KMS-11 (cell line): Measurements from ENCODE around the gene MTX3.

Experiments
- H2AFZ ChIP-seq: fragments of 200-600 bp; sonication (generic); 2 replicates; pipeline ENCODE4 v1.6.1; 2016; ENCODE audit warnings: antibody characterized with exemption, mixed run types, low read depth
- H3K27ac ChIP-seq: fragments of 200-600 bp; sonication (generic); 2 replicates; pipeline ENCODE4 v1.6.1; 2016; ENCODE audit warnings: mild to moderate bottlenecking, mixed run types
- H3K27me3 ChIP-seq: fragments of 200-600 bp; sonication (generic); 2 replicates; pipeline ENCODE4 v1.6.1; 2017; ENCODE audit warnings: mild to moderate bottlenecking, low read depth, mixed run types, moderate library complexity; ENCODE audit not compliant: insufficient read depth
- H3K36me3 ChIP-seq: fragments of 200-600 bp; sonication (generic); 2 replicates; pipeline ENCODE4 v1.6.1; 2017; ENCODE audit warnings: mild to moderate bottlenecking, mixed run types; ENCODE audit not compliant: insufficient read depth
- H3K4me1 ChIP-seq: fragments of 200-600 bp; sonication (generic); 2 replicates; pipeline ENCODE4 v1.6.1; 2016; ENCODE audit warnings: mild to moderate bottlenecking, low read depth, mixed run types; ENCODE audit not compliant: poor library complexity, severe bottlenecking
- H3K4me2 ChIP-seq: fragments of 200-600 bp; sonication (generic); 2 replicates; pipeline ENCODE4 v1.7.0; 2016; ENCODE audit warnings: mild to moderate bottlenecking, mixed run types
- H3K4me3 ChIP-seq: fragments of 200-600 bp; sonication (generic); IDR thresholded peaks from 2 replicates; pipeline ENCODE4 v1.6.1; 2017; ENCODE audit warnings: low read depth, low read length, mixed read lengths; ENCODE audit not compliant: insufficient read depth
- H3K79me2 ChIP-seq: fragments of 200-600 bp; sonication (generic); 2 replicates; pipeline ENCODE4 v1.6.1; 2016; ENCODE audit warnings: low read depth, mixed run types; ENCODE audit not compliant: insufficient read depth
- H3K9ac ChIP-seq: fragments of 200-600 bp; sonication (generic); 2 replicates; pipeline ENCODE4 v1.6.1; 2016; ENCODE audit warnings: mild to moderate bottlenecking, mixed run types
- H4K20me1 ChIP-seq: fragments of 200-600 bp; sonication (generic); 2 replicates; pipeline ENCODE4 v1.6.1; 2016; ENCODE audit warnings: mild to moderate bottlenecking, mixed run types; ENCODE audit not compliant: insufficient read depth
- CTCF ChIP-seq: fragments of 200-600 bp; sonication (generic); conservative IDR thresholded peaks from 2 replicates; pipeline ENCODE4 v1.6.1; 2017; ENCODE audit warnings: low read depth, mild to moderate bottlenecking, antibody characterized with exemption, low read length, moderate library complexity, mixed read lengths

MTX3 gene

GRCh38 chr5:79974886-79975285 is 16.2 kb downstream of the MTX3 start:
- TF ChIP-seq CTCF, result no peak
- Histone ChIP-seq H3K4me2 (no peak overlapping the region), H3K27me3 (no peaks in the 10 kb centered on the region), H2AFZ (no peak overlapping the region), H3K27ac (no peak overlapping the region), H3K9ac (no peak overlapping the region), H3K4me3 (no peak overlapping the region), H4K20me1 (no peaks in the 10 kb centered on the region), H3K36me3 (no peaks in the 10 kb centered on the region), H3K79me2 (no peaks in the 10 kb centered on the region), H3K4me1 (peaks cover 2% of the 10 kb centered on the region)

GRCh38 chr5:79973996-79974395 is 17.1 kb downstream of the MTX3 start:
- TF ChIP-seq CTCF, result no peak
- no peaks in the 10 kb centered on the region for H4K20me1 ChIP-seq
- no peak overlapping the region for H3K27ac ChIP-seq
- no peaks in the 10 kb centered on the region for H3K27me3 ChIP-seq
- no peak overlapping the region for H3K9ac ChIP-seq
- no peaks in the 10 kb centered on the region for H3K36me3 ChIP-seq
- no peak overlapping the region for H3K4me2 ChIP-seq
- H3K79me2 ChIP-seq, result no peaks in the 10 kb centered on the region
- no peaks in the 10 kb centered on the region for H3K4me1 ChIP-seq
- no peak overlapping the region for H2AFZ ChIP-seq
- H3K4me3 ChIP-seq, result no peak overlapping the region

- Histone ChIP-seq H3K9ac (no peak overlapping the region), H3K79me2 (no peaks in the 10 kb centered on the region), H3K27ac (no peak overlapping the region), H3K36me3 (no peaks in the 10 kb centered on the region), H3K27me3 (no peaks in the 10 kb centered on the region), H2AFZ (no peak overlapping the region), H3K4me1 (no peaks in the 10 kb centered on the region), H3K4me3 (no peak overlapping the region), H3K4me2 (no peak overlapping the region), H4K20me1 (no peaks in the 10 kb centered on the region)
- TF ChIP-seq CTCF, result no peak
Observed at GRCh38 chr5:79973511-79973910, 17.6 kb downstream of the MTX3 start.

GRCh38 chr5:79971156-79971555 is 19.9 kb downstream of the MTX3 start:
- Histone ChIP-seq H3K4me1 (no peaks in the 10 kb centered on the region), H3K4me2 (no peak overlapping the region), H2AFZ (no peak overlapping the region), H4K20me1 (no peaks in the 10 kb centered on the region), H3K79me2 (no peaks in the 10 kb centered on the region), H3K27me3 (no peaks in the 10 kb centered on the region), H3K36me3 (no peaks in the 10 kb centered on the region), H3K4me3 (no peak overlapping the region), H3K9ac (no peak overlapping the region), H3K27ac (no peak overlapping the region)
- no peak for TF ChIP-seq CTCF

- no peaks in the 10 kb centered on the region for H3K27me3 ChIP-seq
- no peak overlapping the region for H2AFZ ChIP-seq
- H3K36me3 ChIP-seq, result no peaks in the 10 kb centered on the region
- no peak overlapping the region for H3K9ac ChIP-seq
- H3K4me1 ChIP-seq, result no peaks in the 10 kb centered on the region
- H3K79me2 ChIP-seq, result no peaks in the 10 kb centered on the region
- no peak overlapping the region for H3K27ac ChIP-seq
- TF ChIP-seq CTCF, result no peak
- H3K4me2 ChIP-seq, result no peak overlapping the region
- no peak overlapping the region for H3K4me3 ChIP-seq
- no peaks in the 10 kb centered on the region for H4K20me1 ChIP-seq
Observed at GRCh38 chr5:79966448-79966847, 24.6 kb downstream of the MTX3 start.
